Gastrocnemius medialis (tissue), 4 donors: ENCODE results near the gene CTDSP1.

Experiments used
- POLR2A ChIP-seq, 2 donors: fragments of 450-650 bp; IDR thresholded peaks; one replicate each; pipeline ENCODE4 v1.6.1; 2017; ENCODE audit warnings: antibody characterized with exemption in 2 of 2, mild to moderate bottlenecking in 2 of 2, moderate library complexity in 2 of 2
- TF ChIP-seq, protein P1 (sequence below), 5 experiments: fragments of 450-650 bp in 3 of 5; fragments of 200-600 bp in 2 of 5; sonication (generic) in 2 of 5; IDR thresholded peaks in 4 of 5; conservative IDR thresholded peaks in 1 of 5; 1 replicate in 4 of 5; 2 replicates in 1 of 5; pipeline ENCODE4 v1.5.1; 2016 to 2019; ENCODE audit warnings: antibody characterized with exemption in 5 of 5, mild to moderate bottlenecking in 3 of 5, moderate library complexity in 3 of 5

DNA sequence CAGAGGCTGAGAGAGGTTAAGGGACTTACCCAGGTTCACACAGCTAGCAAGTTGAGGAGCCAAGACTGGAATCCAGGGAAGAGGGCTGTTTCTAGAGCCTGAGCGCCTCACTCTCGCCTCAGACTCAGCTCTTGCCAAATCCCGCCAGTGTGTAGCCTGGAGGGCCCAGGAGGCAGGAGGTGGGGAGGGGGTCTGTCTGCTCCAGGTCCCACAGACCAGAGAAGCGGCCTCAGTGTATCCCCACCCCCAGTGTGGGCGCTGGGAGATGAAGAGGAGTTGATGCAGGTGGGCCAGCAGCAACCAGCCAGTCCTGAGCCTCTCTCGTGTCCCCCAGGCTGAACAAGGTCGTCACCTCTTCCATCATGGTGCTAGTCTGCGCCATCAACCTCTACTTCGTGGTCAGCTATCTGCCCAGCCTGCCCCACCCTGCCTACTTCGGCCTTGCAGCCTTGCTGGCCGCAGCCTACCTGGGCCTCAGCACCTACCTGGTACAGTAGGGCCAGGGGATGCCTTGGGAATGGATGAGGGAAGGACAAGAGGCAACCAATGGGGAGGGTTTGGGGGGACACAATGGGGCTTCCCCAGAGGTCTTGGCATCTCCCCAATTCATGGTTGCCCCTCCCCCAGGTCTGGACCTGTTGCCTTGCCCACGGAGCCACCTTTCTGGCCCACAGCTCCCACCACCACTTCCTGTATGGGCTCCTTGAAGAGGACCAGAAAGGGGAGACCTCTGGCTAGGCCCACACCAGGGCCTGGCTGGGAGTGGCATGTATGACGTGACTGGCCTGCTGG lies 5.2 kb upstream of the CTDSP1 start:
- TF ChIP-seq, protein P1, sequence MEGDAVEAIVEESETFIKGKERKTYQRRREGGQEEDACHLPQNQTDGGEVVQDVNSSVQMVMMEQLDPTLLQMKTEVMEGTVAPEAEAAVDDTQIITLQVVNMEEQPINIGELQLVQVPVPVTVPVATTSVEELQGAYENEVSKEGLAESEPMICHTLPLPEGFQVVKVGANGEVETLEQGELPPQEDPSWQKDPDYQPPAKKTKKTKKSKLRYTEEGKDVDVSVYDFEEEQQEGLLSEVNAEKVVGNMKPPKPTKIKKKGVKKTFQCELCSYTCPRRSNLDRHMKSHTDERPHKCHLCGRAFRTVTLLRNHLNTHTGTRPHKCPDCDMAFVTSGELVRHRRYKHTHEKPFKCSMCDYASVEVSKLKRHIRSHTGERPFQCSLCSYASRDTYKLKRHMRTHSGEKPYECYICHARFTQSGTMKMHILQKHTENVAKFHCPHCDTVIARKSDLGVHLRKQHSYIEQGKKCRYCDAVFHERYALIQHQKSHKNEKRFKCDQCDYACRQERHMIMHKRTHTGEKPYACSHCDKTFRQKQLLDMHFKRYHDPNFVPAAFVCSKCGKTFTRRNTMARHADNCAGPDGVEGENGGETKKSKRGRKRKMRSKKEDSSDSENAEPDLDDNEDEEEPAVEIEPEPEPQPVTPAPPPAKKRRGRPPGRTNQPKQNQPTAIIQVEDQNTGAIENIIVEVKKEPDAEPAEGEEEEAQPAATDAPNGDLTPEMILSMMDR (IDR thresholded peaks at IDR 0.05 in 4 of 5, conservative IDR thresholded peaks at IDR 0.05 in 1 of 5), result no peak
- TF ChIP-seq POLR2A (IDR thresholded peaks at IDR 0.05), result no peak
